ENCODE data around the gene CARD11. TPM values are rescaled to one million over a fixed set of nuclear protein-coding genes. Genes with fewer than 3 reads are reported as not detected.

The CARD11 gene
- total and polyA plus RNA-seq, 2 donors (not counting 1 experiment from before 2014, with no cell fraction given), result 0.02 TPM; not detected in 1

DNA sequence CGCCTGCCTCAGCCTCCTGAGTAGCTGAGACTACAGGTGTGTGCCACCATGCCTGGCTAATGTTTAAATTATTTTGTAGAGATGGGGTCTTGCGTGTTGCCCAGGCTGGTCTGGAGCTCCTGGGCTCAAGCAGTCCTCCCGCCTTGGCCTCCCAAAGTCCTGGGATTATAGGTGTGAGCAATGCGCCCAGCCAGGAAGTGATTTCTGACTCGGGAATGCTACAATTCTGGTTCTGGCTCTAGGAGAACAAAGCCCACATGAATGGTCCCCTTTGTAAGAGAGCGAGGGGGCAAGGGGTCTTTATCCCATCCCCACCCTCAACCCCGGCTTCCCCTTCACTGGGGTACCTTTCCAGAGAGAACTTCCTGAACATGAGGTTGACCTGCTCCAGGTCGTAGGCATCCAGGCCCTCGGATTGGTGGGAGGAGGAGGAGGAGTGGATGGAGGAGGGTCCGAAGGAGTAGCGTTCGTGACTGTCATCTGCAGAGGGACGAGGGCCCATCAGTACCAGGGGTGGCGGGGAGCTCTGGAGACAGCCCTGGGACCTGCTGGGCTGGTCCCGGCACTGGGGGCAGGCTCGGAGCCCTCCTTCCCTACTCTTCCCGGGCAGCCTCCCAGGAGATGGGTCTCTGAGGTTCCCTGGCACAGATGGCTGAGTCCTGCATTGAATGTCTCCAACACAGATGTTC, 119.6 kb downstream of the CARD11 start:
- DNase-seq (ENCODE audit: low read depth in 2 of 2), result no peak
- no peak for TF ChIP-seq EZH2 (IDR thresholded peaks at IDR 0.05; ENCODE audit: low read length, missing control alignments)
- TF ChIP-seq, protein P1, sequence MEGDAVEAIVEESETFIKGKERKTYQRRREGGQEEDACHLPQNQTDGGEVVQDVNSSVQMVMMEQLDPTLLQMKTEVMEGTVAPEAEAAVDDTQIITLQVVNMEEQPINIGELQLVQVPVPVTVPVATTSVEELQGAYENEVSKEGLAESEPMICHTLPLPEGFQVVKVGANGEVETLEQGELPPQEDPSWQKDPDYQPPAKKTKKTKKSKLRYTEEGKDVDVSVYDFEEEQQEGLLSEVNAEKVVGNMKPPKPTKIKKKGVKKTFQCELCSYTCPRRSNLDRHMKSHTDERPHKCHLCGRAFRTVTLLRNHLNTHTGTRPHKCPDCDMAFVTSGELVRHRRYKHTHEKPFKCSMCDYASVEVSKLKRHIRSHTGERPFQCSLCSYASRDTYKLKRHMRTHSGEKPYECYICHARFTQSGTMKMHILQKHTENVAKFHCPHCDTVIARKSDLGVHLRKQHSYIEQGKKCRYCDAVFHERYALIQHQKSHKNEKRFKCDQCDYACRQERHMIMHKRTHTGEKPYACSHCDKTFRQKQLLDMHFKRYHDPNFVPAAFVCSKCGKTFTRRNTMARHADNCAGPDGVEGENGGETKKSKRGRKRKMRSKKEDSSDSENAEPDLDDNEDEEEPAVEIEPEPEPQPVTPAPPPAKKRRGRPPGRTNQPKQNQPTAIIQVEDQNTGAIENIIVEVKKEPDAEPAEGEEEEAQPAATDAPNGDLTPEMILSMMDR (conservative IDR thresholded peaks at IDR 0.05 in 1 of 2, IDR thresholded peaks at IDR 0.05 in 1 of 2; ENCODE audit: low read depth in 1 of 2, low read length in 2 of 2), result no peak
- no peaks in the 10 kb centered on the region for H3K4me1 ChIP-seq (ENCODE audit: control insufficient read depth, extremely low read depth, insufficient read depth, low read length)
- no peak overlapping the region for H3K9ac ChIP-seq (ENCODE audit: insufficient read depth, low read length)
- no peaks in the 10 kb centered on the region for H4K20me1 ChIP-seq (ENCODE audit: control insufficient read depth, extremely low read depth, insufficient read depth, low read length)
- H3K4me2 ChIP-seq (ENCODE audit: extremely low read depth, insufficient read depth, low read length), result no peak overlapping the region
- no peaks in the 10 kb centered on the region for H3K9me3 ChIP-seq (ENCODE audit: control insufficient read depth, insufficient read depth, low read depth, low read length)
- peaks cover 2% of the 10 kb centered on the region for H3K27me3 ChIP-seq (ENCODE audit: control insufficient read depth, insufficient read depth, low read length)
- no peak overlapping the region for H3K4me3 ChIP-seq (replicated peaks in 1 of 4; ENCODE audit: control extremely low read depth in 1 of 4, insufficient read depth in 1 of 4, low read depth in 3 of 4, low read length in 4 of 4)
- H3K36me3 ChIP-seq (ENCODE audit: control insufficient read depth, insufficient read depth, low read length), result no peaks in the 10 kb centered on the region
- no peak overlapping the region for H2AFZ ChIP-seq (ENCODE audit: low read length)
- no peaks in the 10 kb centered on the region for H3K79me2 ChIP-seq (ENCODE audit: control insufficient read depth, insufficient read depth, low read length)
- H3K27ac ChIP-seq (ENCODE audit: insufficient read depth, low read length), result no peak overlapping the region

DNA sequence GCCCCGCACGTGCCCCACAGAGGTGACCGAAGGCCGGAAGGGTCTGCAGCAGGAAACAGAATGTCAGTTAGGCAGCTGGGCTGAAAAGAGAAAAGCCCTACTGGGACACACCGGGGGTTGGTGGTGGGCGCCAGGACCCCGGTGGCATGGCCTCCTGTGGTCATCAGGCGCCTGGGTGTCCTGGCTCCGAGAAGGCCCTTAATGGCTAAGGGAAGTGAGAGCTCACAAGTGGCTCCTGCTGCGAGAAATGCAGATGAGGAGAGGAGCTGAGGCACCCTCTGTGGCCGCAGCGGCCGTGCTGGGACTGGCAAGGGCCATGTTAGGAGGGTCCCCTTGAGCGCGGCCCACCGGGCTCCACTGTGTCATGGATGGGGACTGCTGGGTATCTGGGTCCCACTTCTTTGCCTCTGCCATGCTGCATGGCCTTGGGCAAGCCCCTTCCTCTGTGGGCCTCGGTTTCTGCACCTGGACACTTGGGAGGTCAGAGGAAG, 120.3 kb downstream of the CARD11 start:
- Histone ChIP-seq H3K79me2 (ENCODE audit: control insufficient read depth, insufficient read depth, low read length) (no peaks in the 10 kb centered on the region), H3K36me3 (ENCODE audit: control insufficient read depth, insufficient read depth, low read length) (no peaks in the 10 kb centered on the region), H3K4me1 (ENCODE audit: control insufficient read depth, extremely low read depth, insufficient read depth, low read length) (no peaks in the 10 kb centered on the region), H3K27ac (ENCODE audit: insufficient read depth, low read length) (no peak overlapping the region), H3K9me3 (ENCODE audit: control insufficient read depth, insufficient read depth, low read depth, low read length) (no peaks in the 10 kb centered on the region), H2AFZ (ENCODE audit: low read length) (no peak overlapping the region), H3K9ac (ENCODE audit: insufficient read depth, low read length) (no peak overlapping the region), H3K4me3 (replicated peaks in 1 of 4; ENCODE audit: control extremely low read depth in 1 of 4, insufficient read depth in 1 of 4, low read depth in 3 of 4, low read length in 4 of 4) (no peak overlapping the region), H3K27me3 (ENCODE audit: control insufficient read depth, insufficient read depth, low read length) (peaks cover under 1% of the 10 kb centered on the region), H4K20me1 (ENCODE audit: control insufficient read depth, extremely low read depth, insufficient read depth, low read length) (no peaks in the 10 kb centered on the region), H3K4me2 (ENCODE audit: extremely low read depth, insufficient read depth, low read length) (no peak overlapping the region)
- no peak for DNase-seq (ENCODE audit: low read depth in 2 of 2)
- TF ChIP-seq EZH2 (IDR thresholded peaks at IDR 0.05; ENCODE audit: low read length, missing control alignments), result no peak
- TF ChIP-seq, protein P1 (conservative IDR thresholded peaks at IDR 0.05 in 1 of 2, IDR thresholded peaks at IDR 0.05 in 1 of 2; ENCODE audit: low read depth in 1 of 2, low read length in 2 of 2), result no peak

DNA sequence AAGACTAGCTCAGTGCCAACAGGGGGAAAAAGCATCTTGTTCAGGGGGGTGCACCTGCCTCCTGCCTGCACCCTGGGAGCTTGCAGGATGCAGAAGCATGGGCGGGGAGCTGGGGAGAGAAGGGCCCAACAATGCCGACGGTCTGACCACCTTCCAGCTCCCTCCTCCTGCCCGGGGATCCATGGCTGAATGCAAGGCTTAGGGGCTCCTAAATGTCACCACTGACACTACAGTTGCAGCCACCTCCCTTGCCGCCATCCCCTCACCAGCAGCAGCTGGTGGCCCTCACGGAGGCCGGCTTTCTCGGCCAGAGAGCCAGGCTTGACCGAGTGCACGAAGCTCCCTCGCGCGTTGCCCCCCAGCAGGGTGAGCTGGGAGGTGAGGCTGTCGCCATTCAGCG, 120.8 kb downstream of the CARD11 start:
- Histone ChIP-seq H3K4me3 (replicated peaks in 1 of 4; ENCODE audit: control extremely low read depth in 1 of 4, insufficient read depth in 1 of 4, low read depth in 3 of 4, low read length in 4 of 4) (no peak overlapping the region), H3K27me3 (ENCODE audit: control insufficient read depth, insufficient read depth, low read length) (no peaks in the 10 kb centered on the region), H3K27ac (ENCODE audit: insufficient read depth, low read length) (no peak overlapping the region), H3K36me3 (ENCODE audit: control insufficient read depth, insufficient read depth, low read length) (no peaks in the 10 kb centered on the region), H3K4me2 (ENCODE audit: extremely low read depth, insufficient read depth, low read length) (no peak overlapping the region), H3K79me2 (ENCODE audit: control insufficient read depth, insufficient read depth, low read length) (no peaks in the 10 kb centered on the region), H4K20me1 (ENCODE audit: control insufficient read depth, extremely low read depth, insufficient read depth, low read length) (no peaks in the 10 kb centered on the region), H3K4me1 (ENCODE audit: control insufficient read depth, extremely low read depth, insufficient read depth, low read length) (no peaks in the 10 kb centered on the region), H2AFZ (ENCODE audit: low read length) (no peak overlapping the region), H3K9ac (ENCODE audit: insufficient read depth, low read length) (no peak overlapping the region), H3K9me3 (ENCODE audit: control insufficient read depth, insufficient read depth, low read depth, low read length) (no peaks in the 10 kb centered on the region)
- TF ChIP-seq, protein P1 (conservative IDR thresholded peaks at IDR 0.05 in 1 of 2, IDR thresholded peaks at IDR 0.05 in 1 of 2; ENCODE audit: low read depth in 1 of 2, low read length in 2 of 2), result no peak
- TF ChIP-seq EZH2 (IDR thresholded peaks at IDR 0.05; ENCODE audit: low read length, missing control alignments), result no peak
- no peak for DNase-seq (ENCODE audit: low read depth in 2 of 2)

All from fibroblast of lung (primary cell).